HG03025 (cell line): Measurements from ENCODE around the gene NR3C2.
"Not testable (repeated sequence)": the region's sequence is repeated elsewhere in the genome, so short reads cannot be mapped to it uniquely, and the experiment has no call there.

Experiments
- ATAC-seq: cut with Tn5 transposase; IDR thresholded peaks from one replicate; pipeline ENCODE4 v1.9.1; 2021; ENCODE audit warnings: mild to moderate bottlenecking, moderate library complexity; ENCODE audit not compliant: unreplicated experiment, low FRiP score

The NR3C2 gene

GRCh38 chr4:148184922-148185321, 257.3 kb downstream of the NR3C2 start:
- no peak for ATAC-seq

GRCh38 chr4:148182230-148182911, 259.8 kb downstream of the NR3C2 start:
- no peak for ATAC-seq

DNA sequence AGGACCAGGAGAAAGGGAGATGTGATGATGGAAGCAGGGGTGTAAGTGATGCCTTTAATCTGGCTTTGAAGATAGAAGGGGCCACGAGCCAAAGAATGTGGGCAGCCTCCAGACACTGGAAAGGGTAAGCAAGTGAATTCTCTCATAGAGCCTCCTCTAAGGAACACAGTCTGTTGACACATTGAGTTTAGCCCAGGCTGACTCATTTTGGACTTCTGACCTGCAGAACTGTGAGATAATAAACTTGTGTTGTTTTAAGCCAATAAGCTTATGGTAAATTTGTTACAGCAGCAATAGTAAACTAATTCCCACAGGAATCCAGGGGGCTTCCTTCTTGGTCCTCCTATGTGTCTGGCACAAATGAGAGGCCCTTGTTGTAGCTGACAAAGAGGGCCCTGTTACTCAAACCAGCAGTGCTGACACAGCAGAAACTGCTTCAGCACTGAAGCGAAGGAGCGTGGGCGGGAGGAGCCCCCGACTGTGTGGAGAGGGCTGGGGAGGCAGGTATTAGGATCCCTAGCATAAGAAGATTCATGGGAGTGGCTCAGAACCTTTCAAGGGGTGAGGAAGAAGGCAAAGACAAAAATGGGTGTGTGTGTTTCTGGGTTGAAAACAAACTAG, 268.7 kb downstream of the NR3C2 start:
- ATAC-seq, result no peak

GRCh38 chr4:148171596-148171995, 270.6 kb downstream of the NR3C2 start:
- no peak for ATAC-seq

GRCh38 chr4:148170408-148171365, 271.5 kb downstream of the NR3C2 start:
- ATAC-seq, result no peak

DNA sequence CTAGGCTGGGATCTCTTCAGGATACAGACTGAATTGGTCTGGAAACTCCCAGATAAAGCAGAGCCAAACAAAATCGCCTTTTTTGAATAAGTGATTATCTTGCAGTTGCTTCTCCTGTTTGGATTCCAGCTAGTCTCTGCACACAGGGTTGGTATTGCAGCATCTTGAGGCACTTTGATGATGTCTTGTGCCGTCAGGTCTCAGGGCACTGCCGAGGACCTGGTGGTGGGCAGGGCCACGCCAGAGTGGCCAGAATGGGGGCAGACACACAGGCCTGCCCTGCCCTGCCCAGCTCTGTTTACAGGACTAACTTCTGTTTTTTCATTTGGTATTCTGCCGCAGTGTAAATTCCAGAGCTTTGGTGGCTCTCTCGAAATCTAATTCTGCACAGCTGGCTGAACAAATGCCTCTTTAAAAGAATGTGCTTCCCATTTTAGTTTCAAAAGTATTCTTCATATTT, 276.1 kb downstream of the NR3C2 start:
- ATAC-seq, result no peak

- ATAC-seq, result no peak
These were observed 277.7 kb downstream of the NR3C2 start for GRCh38 chr4:148164557-148164956.

DNA sequence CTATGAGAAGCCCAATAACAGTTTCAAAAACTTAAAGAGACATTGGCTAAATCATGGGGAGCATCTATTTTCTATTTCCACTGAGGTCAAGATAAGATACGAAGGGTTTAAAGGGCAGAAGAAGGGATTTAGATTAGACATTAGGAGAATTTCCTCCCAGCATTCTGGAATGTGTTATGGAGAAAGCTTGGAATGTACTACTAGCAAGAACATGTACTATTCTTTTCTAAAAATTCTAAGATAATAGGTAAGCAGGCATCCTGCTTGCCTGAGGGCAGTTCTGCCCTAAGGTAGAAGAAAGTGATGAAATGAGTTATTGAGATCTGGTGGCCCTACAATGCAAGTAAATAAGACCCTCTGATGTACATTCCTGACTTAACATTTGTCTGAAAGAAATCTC, 279.2 kb downstream of the NR3C2 start:
- ATAC-seq, result no peak

DNA sequence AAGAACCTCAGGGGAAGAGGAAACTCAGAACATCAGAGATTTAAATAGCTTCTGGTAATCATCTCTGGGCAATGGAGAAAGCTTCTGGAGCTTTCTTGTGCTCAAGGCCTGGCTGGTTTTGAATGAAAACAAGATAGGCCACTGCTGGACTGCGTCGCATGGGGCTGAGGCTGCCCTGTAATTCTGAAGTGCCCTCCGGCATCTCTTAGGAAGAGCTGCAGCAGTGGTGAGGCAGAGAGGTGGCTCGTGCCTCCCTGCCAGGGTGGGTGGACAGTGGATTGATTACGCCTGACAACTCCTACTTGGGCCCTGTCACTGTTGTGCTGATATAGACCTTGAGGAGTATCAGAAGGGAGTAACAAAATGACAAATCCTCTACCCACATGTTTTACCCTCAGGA, 279.7 kb downstream of the NR3C2 start:
- ATAC-seq, result no peak

GRCh38 chr4:148161601-148162000, 280.6 kb downstream of the NR3C2 start:
- no peak for ATAC-seq

- ATAC-seq, result no peak
These were observed 282.4 kb downstream of the NR3C2 start for GRCh38 chr4:148159793-148160192.

DNA sequence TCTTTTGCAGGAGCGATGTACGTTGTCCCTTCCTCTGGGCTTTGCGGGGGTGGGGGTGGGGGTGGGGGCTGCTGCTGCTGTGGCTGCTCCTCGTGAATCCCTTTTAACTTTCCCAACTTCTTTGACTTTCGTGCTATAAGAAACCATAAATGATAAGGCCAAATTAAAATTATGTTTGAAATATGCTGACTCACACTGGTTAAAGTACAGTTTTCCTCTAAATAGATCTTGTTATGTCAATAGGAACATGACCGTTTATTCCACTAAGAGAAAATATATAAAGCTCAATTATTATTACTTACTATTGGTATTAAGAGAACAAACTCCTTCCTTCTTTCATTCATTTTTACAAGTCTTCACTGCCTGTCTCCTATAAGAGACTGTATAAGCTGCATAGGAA, 287.4 kb downstream of the NR3C2 start:
- ATAC-seq, result no peak

DNA sequence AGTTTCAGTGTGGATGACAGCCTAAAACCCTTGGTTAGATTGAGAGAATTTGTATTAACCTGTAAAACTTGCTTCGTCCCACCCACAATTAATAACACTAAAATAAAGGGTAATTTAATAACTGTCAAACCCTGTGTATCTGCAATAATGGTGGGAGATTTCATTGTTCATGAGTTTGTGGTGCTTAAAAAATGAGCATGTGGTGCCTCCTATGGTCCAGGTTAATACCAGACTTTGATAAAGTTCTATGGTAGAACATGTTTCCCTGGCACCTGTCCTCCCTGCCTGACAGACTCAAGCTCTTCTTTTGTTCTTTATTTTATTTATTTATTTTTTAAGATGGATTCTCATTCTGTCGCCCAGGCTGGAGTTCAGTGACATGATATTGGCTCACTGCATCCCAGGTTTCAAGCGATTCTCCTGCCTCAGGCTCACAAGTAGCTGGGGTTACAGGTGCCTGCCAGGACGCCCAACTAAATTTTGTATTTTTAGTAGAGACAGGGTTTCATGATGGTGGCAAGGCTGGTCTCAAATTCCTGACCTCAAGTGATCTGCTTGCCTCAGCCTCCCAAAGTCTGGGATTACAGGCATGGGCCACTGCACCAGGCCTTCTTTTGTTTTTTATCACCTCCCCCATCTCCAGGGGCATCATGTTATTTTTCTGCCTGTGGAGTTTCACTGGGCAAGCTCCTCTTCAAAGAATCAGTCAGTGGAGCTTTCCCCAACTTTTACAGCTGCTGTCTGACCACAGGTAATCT, 289.2 kb downstream of the NR3C2 start:
- no peak for ATAC-seq

DNA sequence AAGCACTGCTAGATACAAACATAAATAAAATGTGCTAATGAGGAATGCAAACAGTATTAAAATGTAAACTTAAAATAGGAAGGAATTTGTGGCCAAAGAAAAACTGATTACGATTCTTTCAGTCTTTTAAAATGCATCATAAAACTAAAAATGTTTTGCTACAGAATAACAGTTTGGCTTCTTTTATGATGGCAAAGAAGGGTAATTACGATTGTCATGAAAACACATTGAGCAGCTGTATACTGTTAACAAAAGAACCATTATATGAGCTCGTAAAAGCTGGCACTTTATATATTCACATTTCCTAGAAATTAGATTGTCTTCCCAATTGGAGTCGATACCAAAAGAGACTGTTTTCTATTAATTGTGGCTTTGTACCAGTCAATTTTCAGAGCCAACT, 290.4 kb downstream of the NR3C2 start:
- no peak for ATAC-seq

DNA sequence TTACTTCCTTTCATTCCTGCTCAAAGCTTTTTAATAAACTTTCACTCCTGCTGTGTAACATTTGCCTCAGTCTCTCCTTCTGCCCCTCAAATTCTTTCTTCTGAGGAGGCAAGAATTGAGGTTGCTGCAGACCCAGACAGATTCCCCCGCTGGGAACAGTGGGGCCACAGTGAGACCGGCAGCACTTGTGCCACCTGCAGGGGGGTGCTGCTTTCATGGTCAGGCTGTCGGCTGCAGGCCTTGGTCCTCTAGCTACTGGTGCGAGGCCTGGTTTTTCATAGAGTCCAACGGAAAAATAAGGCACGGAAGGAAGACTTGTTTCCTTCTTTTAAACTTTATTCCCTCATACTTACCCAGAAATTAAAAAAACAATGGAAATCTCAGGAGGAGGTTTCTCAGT, 296.7 kb downstream of the NR3C2 start:
- no peak for ATAC-seq

DNA sequence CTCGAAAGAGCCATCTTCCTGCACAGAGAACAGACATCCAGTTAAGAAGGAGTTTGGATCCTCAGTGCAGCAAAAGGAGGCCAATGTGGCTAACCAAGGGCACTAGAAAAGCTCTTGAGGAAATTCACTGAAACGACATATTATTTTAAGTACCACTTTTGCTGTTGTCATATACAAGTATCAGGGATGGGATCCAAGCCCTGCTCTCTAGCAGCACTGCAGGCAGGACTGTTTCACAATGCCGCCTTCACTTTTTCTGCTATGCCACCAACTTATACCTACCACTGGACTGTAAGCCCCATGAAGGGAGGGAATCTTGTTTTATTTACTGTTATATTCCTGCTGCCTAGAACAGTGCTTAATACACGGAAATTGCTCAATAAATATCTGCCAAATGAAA, 299.0 kb downstream of the NR3C2 start:
- no peak for ATAC-seq

- no peak for ATAC-seq
These were observed 300.7 kb downstream of the NR3C2 start for GRCh38 chr4:148141501-148141900.

- no peak for ATAC-seq
These were observed 315.4 kb downstream of the NR3C2 start for GRCh38 chr4:148126825-148127224.

DNA sequence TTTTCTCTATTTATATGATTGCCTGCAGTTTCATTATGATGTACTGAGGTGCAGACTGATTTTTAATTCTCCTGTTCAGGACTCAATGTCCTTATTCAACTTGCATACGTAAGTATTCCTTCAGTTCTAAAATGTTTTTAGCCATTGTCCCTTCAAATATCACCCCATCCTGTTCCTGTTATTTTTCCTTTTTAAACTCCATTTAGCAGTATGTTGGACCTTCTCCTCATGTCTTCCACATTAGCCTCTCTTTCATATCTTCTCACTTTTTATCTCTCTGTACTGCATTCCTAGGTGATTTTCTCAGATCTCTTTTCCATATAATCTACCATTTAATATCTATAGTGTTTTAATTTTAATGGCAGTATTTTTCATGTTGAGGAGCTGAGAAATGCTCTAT, 317.7 kb downstream of the NR3C2 start:
- ATAC-seq, result no peak

- not testable (repeated sequence) for ATAC-seq
These were observed 319.1 kb downstream of the NR3C2 start for GRCh38 chr4:148123161-148123560.

GRCh38 chr4:148120216-148120615, 322.0 kb downstream of the NR3C2 start:
- no peak for ATAC-seq
